HG03097 (cell line): ENCODE results near the gene CHRNE.
A peak's percentile ranks its signal among the peaks of the same experiment; 100 is the strongest.
"Not testable (repeated sequence)": the region's sequence is repeated elsewhere in the genome, so short reads cannot be mapped to it uniquely, and the experiment has no call there.

Experiments used
- ATAC-seq: cut with Tn5 transposase; IDR thresholded peaks from one replicate; pipeline ENCODE4 v1.9.1; 2021; ENCODE audit not compliant: unreplicated experiment, low FRiP score

Gene CHRNE

DNA sequence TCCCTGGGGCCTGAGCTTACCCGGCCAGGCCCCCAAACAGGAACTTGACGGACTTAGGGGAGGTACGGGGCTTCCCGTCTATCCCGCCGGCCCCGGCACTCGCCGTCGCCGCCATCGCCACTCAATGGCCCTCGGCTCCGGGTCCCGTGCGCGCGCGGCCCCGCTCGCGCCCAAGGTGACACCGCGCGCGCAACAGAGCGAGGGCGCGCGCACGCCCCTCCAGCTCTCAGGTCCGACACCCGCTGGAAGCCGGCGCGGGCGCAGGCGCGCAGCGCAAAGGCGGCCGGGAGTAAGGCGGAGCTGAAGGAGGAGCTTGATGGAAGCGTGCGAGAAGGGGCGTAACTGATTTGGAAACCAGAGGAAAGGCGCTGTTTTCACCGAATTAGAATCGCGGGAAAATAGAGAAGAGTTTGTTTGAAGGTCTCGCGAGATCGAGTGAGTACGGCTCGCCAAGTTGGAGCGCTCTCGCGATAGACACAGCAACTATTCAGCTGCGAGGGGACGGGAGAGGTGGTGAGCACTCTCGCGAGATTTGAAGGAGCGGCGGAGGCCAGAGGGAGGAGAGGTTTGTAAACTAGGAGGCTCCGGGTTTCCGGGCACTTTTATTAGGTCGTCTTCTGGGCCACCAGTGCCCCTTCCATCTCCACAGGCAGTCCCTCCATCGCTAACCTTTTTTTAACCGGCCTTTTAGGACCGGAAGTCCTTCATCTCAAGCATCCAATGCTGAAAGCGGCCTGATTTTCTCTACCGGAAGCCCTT, 37.1 kb upstream of the CHRNE start, which contains the start of the genes RNF167 and SLC25A11:
RNF167 (plus strand) TSS at position 473 of the 759 bp plus-strand sequence. CDS start 642 bp downstream, outside the sequence.
SLC25A11 (minus strand) TSS at position 251 of the 759 bp plus-strand sequence; CDS start at position 115, 136 bp downstream.
- peak; percentile 66 for ATAC-seq

DNA sequence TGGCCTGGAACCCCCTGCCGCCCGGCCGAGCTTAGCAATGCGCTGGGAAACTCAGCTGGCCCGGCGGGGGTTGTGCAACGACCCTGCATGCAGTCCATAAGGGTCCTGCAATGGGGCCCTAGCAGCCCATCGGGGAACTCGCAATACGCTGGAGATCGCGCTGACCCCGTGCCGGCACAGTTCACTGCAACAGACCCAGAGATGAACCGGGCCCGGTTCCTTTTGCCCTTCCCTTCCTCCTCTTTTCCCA, 36.6 kb upstream of the CHRNE start:
- ATAC-seq, result peak; percentile 9

DNA sequence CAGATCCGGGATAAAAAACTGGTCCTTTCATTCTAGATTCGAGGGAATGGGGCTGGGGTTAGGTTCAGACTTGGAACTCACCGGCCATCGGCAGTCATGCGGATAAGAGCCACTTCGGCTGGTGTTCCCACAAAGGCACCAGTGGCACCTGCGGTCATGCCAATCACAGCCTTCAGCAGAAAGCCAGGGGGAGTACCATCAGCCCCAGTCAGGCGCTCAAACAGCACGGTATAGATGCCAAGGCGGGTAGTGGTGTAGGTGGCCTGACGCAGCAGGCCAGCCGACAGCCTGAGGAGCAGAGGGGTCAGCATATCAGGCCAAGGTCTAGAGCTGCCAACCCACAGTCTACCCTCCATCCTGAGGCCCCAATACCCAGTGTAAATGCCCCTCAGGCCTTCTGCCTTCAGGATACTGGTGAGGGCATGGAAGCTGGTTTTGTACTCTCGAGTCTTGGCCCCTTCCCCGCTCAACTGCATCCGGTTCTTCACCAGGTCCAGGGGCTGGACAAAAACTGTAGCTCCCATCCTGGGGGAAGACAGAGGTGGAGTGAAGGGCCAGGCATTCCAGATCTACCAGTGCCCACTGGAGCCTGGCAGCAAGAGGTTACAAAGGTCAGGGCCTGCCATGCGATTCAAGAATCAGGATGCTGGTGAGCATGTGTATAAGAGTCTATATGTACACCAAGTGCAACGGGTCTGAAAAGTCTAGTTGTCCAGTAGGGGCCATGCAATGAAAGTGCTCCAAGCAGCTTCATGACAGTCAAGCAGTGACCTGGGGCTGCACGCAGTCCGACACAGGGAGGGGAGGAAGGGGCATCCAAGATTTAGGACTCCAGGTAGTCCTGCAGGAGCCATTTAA, 36.0 kb upstream of the CHRNE start:
- ATAC-seq, result no peak

DNA sequence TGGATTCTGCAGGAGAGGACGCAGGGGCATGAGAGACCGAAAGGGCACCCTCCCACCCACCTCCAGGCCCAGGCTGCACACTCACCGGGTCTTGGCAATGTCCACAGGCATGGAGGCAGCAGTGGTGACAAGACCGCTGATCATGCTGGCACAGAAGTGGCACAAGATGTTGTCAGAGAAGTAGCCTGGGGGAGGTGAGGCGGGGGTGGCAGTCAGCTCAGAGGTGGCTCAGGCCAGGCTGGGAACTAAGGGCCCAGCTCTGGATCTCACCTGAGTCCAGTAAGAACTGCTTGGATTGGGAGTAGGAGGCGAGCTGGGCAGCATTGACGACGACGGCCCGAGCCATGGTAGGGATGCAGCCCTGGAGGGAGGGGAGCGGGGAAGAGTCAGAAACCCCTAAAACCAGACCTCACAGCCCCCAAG, 35.2 kb upstream of the CHRNE start:
- no peak for ATAC-seq

DNA sequence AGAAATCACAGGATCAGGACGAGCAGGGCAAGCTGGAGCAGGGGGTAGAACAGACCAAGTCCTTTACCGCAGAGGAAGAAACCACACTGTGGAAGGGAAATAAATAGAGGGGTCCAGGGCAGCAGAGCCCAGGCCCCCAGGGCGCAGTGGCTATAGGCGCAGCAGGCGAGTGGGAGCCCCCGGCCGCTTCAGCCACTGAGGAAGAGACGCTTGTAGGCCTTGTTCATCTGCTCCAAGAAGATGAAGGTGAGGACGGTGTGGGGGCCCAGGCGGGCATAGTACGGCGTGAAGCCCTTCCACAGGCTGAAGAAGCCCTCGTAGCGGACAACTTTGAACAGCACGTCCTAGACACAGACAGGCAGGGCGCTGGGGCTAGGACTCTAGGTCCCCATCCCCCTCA, 34.7 kb upstream of the CHRNE start:
- ATAC-seq, result no peak

DNA sequence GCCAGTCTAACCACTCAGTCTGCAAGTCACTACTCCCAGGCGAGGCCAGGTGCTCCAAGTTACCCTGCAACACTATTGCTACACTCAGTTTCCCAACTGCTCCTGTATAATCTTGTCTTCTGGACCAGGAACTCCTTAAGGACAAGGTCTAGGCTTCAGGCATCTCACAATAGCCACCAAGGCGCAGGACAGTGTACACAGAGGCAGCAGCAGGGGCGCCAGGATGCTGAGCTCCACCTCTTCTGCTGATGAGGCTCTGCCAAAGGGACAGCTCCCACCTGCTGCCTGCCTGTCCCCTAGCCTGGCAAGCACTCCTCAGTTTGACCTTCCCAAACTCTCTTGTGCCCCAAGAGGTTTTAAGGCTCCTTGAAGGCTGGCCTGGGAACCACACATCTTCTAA, 33.5 kb upstream of the CHRNE start:
- no peak for ATAC-seq

DNA sequence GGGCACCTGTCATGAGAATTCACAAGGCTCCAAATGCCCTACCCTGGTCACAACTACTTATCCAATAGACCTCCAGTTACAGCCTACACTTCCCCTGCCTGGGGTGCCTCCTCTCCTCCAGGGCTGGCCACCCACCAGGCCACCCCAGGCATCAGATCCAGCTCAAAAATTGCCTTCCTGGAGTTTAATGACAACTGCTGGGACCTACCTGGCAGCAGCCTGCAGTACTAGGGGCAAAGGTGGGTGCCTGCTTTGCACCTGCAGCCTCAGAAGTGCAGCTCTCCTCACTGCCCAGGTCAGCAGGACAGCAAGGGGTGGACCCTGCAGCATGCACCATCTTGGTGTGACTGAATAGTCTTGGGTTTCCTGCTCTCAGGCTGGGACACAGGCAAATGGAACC, 32.8 kb upstream of the CHRNE start:
- ATAC-seq, result no peak

DNA sequence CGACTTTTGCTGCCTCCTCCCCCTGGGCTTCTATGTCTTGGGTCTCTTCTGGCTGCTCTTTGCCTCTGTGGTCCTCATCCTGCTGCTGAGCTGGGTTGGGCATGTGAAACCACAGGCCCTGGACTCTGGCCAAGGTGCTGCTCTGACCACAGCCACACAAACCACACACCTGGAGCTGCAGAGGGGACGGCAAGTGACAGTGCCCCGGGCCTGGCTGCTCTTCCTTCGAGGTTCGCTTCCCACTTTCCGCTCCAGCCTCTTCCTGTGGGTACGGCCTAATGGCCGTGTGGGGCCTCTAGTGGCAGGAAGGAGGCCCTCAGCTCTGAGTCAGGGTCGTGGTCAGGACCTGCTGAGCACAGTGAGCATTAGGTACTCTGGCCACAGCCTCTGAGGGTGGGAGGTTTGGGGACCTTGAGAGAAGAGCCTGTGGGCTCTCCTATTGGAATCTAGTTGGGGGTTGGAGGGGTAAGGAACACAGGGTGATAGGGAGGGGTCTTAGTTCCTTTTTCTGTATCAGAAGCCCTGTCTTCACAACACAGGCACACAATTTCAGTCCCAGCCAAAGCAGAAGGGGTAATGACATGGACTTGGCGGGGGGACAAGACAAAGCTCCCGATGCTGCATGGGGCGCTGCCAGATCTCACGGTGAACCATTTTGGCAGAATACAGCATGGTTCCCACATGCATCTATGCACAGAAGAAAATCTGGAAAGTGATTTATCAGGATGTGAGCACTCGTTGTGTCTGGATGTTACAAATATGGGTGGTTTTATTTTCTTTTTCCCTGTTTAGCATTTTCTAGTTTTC, 31.5 kb upstream of the CHRNE start:
- no peak for ATAC-seq

DNA sequence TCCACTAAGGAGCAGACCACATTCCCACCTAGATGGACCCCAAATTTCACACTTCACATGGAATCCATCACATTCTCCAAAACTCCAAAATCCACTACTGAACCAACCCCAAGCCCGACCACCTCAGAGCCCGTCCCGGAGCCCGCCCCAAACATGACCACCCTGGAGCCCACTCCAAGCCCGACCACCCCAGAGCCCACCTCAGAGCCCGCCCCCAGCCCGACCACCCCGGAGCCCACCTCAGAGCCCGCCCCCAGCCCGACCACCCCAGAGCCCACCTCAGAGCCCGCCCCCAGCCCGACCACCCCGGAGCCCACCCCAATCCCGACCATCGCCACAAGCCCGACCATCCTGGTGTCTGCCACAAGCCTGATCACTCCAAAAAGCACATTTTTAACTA, 30.7 kb upstream of the CHRNE start:
- no peak for ATAC-seq

DNA sequence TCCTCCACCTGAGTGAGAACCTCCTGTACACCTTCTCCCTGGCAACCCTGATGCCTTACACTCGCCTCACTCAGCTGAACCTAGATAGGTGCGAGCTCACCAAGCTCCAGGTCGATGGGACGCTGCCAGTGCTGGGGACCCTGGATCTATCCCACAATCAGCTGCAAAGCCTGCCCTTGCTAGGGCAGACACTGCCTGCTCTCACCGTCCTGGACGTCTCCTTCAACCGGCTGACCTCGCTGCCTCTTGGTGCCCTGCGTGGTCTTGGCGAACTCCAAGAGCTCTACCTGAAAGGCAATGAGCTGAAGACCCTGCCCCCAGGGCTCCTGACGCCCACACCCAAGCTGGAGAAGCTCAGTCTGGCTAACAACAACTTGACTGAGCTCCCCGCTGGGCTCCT, 29.9 kb upstream of the CHRNE start:
- no peak for ATAC-seq

DNA sequence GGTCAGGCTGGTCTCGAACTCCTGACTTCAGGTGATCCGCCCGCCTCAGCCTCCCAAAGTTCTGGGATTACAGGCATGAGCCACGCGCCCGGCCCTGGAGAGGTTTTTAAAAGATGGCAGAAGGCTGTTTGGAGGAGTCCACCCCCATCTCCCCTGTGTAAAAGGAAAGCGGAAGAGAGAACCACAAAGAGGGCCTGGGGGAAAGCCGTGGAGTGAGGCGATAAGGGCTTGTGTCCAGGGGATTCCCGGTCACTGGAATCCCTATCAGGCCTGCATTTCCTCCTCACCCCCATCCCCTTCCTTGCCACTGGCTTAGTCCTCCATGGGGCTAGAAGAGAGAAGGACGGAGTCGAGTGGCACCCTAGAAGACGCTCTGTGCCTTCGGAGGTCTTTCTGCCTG, 29.1 kb upstream of the CHRNE start, which contains the start of gene GP1BA:
GP1BA (plus strand) TSS at position 315 of the 400 bp plus-strand sequence. CDS start 328 bp downstream, outside the sequence.
- no peak for ATAC-seq

DNA sequence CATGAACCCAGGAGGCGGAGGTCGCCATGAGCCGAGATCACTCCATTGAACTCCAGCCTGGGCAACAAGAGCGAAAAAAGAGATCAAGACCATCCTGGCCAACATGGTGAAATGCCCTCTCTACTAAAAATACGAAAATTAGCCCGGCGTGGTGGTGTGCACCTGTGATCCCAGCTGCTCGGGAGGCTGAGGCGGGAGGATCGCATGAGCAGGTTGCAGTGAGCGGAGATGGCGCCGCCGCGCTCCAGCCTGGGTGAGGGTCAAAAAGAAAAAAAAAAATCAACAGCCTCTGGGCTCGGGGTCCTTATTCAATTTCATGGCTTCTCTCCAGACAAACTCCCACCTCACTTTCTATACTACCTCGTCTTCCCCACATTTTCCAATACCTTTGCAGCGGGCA, 26.0 kb upstream of the CHRNE start:
- ATAC-seq, result no peak

DNA sequence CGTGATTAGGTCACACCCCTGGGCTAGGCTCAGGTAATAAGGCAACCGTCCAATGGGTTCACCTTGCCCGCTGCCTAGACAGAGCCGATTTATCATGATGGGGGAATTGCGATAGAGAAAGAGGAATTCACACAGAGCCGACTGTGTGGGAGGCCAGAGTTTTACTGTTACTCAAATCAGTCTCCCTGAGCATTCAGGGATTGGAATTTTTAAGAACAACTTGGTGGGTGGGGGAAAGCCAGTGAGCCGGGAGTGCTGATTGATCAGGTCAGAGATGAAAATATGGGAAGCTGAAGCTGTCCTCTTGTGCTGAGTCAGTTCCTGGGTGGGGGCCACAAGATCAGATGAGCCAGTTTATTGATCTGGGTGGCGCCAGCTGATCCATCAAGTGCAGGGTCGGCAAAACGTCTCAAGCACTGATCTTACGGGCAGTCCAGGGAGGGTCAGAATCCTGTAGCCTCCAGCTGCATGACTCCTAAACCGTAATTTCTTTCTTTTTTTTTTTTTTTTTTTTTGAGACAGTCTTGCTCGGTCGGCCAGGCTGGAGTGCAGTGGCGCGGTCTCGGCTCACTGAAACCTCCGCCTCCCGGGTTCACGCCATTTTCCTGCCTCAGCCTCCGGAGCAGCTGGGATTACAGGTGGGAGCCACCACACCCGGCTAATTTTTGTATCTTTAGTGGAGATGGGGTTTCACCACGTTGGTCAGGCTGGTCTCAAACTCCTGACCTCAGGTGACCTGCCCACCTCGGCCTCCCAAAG, 23.9 kb upstream of the CHRNE start:
- not testable (repeated sequence) for ATAC-seq

DNA sequence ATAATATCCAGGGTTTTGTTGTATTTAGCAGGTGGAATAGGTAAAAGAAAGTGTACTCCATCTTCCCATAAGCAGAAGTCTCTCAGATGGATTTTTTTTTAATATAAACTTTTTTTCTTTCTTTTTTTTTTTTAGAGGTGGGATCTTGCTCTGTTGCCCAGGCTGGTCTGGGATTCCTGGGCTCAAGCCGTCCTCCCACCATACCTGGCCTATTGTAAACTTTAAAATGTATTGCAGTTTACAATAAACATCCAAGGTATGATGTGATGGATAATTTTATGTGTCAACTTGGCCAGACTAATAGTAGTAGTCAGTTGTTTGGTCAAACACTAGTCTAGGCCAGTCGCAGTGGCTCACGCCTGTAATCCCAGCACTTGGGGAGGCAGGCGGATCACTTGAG, 18.4 kb upstream of the CHRNE start:
- ATAC-seq, result no peak

DNA sequence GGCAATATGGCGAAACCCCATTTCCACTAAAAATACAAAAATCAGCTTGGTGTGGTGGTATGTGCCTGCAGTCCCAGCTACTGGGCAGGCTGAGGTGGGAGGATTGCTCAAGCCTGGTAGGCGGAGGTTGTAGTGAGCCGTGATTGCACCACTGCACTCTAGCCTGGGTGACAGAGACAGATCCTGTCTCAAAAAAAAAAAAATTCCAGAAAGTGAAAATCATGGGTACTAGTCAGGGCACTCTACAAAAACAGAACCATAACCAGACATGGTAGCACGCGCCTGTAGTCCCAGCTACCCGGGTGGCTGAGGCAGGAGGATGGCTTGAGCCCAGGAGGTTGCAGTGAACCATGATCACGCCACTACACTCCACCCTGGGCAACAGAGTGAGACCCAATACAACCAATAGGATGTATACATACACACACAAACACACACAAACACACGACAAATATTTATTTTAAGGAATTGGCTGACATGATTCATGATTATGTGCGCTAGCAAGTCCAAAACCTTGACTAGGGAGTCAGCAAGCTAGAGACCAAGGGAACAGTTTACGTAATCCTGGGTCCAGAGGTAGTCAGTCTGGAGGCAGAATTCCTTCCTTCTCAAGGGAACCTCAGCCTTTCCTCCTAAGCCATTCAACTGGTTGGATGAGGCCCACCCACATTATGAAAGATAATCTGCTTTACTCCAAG, 17.6 kb upstream of the CHRNE start:
- ATAC-seq, result no peak

DNA sequence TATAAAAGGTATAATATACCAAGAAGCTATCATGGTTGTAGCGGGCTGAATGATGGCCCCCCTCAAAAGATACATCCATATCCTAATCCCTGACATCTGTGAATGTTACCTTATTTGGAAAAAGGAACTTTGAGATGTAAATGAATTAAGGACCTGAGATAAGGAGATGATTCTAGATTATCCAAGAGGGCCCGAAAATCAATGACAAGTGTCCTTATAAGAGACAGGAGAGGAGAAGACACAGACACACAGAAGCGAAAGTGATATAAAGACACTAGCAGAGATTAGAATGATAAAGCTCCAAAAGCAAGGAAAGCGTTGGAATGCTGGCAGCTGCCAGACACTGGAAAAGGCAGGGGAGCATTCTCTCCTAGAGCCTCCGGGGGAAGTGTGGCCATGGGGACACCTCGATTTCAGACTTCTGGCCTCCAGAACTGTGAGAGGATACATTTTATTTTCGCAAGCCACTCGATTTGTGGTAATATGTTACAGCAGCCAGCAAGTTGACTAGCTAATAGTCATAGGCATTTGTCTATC, 16.7 kb upstream of the CHRNE start:
- ATAC-seq, result no peak

DNA sequence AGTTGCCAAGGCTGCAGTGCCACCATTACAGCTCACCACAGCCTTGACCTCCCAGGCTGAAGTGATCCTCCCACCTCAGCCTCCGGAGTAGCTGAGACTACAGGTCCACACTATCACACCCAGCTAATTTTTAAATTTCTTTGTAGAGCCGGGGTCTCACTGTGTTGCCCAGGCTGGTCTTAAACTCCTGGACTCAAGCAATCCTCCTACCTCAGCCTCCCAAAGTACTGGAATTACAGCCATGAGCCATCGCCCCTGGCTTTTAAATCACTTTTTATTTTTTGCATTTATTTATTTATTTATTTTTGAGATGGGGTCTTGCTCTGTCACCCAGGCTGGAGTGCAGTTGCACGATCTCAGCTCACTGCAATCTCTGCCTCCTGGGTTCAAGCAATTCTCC, 11.7 kb upstream of the CHRNE start:
- not testable (repeated sequence) for ATAC-seq

DNA sequence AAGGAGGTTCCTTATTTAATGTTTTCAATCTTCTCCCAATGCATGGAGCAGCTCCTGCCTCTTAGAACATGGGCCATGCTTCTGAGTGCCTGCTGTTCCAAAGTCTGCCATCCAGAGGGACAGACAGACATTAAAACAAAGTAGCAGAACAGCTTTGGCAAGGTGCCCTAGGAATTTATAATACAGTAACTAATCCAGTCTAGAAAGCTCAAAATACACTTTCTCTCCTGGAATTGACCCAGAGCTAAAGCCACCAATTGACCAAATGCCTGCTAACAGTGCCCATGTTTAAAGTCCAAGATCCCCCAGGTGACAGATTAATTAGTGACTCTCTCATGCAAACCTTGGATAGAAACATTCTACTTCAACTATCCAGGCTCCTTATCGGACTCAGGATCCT, 11.1 kb upstream of the CHRNE start:
- ATAC-seq, result no peak

DNA sequence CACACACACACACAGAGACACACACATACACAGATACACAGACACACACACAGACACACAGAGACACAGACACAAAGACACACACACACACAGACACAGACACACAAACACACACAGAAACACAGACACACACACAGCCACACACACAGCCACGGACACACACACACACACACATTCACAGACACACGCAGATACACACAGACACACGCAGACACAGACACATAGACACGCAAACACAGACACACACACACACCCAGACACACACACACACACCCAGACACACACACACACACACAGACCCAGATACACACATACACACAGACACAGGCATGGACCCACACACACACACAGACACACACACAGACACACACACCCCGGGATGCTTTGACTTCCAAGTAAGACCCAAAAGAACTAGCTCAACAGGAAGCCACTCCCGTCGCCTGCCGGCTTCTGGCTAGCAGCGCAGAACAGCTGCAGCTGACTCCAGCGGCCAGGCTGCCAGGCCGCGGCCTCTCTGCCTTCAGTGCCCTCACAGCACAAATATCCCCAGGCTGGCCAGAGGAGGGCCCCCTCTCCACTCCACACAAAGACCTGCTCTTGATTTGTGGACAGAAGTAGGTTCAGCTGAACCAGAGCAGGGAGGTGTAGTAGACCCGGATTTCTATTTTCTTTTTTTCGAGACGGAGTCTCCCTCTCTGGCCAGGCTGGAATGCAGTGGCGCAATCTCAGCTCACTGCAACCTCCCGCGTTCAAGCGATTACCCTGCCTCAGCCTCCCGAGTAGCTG, 6.0 kb upstream of the CHRNE start:
- no peak for ATAC-seq
